Activated gamma-delta T cell (primary cell): ENCODE data around the gene RPUSD4.

ENCODE experiments used
- DNase-seq: peaks from one replicate; lab custom pipeline; 2025; lab: John Stamatoyannopoulos, UW

Gene RPUSD4

GRCh38 chr11:126157326-126158030, 54.0 kb downstream of the RPUSD4 start:
- no peak for DNase-seq

GRCh38 chr11:126156814-126157213, 54.6 kb downstream of the RPUSD4 start:
- DNase-seq, result no peak

GRCh38 chr11:126155402-126156187, 55.9 kb downstream of the RPUSD4 start:
- DNase-seq, result no peak

- DNase-seq, result no peak
Measured at GRCh38 chr11:126154691-126155090, 56.8 kb downstream of the RPUSD4 start.

GRCh38 chr11:126153972-126154371, 57.5 kb downstream of the RPUSD4 start:
- no peak for DNase-seq

- DNase-seq, result no peak
Measured at GRCh38 chr11:126153006-126153405, 58.4 kb downstream of the RPUSD4 start.

- no peak for DNase-seq
Measured at GRCh38 chr11:126152586-126152985, 58.9 kb downstream of the RPUSD4 start.

GRCh38 chr11:126152152-126152551, 59.3 kb downstream of the RPUSD4 start:
- no peak for DNase-seq
